IPS-15b (cell line): ENCODE data around the gene NDST1.

Experiments used
- H3K27me3 ChIP-seq: one replicate; pipeline ENCODE4 v1.6.1; 2013; ENCODE audit warnings: low read length; ENCODE audit not compliant: control insufficient read depth, insufficient read depth
- H3K36me3 ChIP-seq: one replicate; pipeline ENCODE4 v1.6.1; 2013; ENCODE audit warnings: low read length; ENCODE audit not compliant: control insufficient read depth, insufficient read depth
- H3K4me1 ChIP-seq: one replicate; pipeline ENCODE4 v1.6.1; 2013; ENCODE audit warnings: mild to moderate bottlenecking, low read length; ENCODE audit not compliant: control insufficient read depth, insufficient read depth
- H3K4me3 ChIP-seq: one replicate; pipeline ENCODE4 v1.5.1; 2013; ENCODE audit warnings: low read depth, low read length
- H3K9ac ChIP-seq: one replicate; pipeline ENCODE4 v1.6.1; 2013; ENCODE audit warnings: low read depth, mild to moderate bottlenecking, low read length
- H3K9me3 ChIP-seq: one replicate; pipeline ENCODE4 v1.6.1; 2013; ENCODE audit warnings: mild to moderate bottlenecking, low read length; ENCODE audit not compliant: control insufficient read depth, insufficient read depth

NDST1 gene

DNA sequence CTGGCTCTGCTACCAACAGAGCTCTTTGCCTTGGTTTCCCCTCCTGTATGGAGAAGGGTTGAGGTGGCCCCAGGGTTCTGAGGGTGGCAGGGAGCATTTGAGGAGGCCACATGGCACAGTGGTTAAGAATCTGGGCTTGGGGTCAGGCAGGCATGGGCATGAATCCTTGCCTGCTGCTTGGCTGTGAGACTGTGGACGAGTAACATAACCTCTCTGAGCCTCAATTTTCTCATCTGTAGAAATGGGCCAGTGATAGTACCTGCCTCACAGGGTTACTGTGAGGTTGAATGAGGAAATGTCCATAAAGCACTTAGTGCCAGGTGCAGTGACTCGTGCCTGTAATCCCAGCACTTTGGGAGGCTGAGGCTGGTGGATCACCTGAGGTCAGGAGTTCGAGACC lies 5.1 kb upstream of the NDST1 start:
- H3K4me3 ChIP-seq = no peak overlapping the region
- no peaks in the 10 kb centered on the region for H3K36me3 ChIP-seq
- peaks cover 12% of the 10 kb centered on the region for H3K4me1 ChIP-seq
- H3K9ac ChIP-seq = no peak overlapping the region
- H3K27me3 ChIP-seq = no peaks in the 10 kb centered on the region
- no peaks in the 10 kb centered on the region for H3K9me3 ChIP-seq

GRCh38 chr5:150503386-150503785 lies 4.5 kb upstream of the NDST1 start:
- Histone ChIP-seq H3K9ac (no peak overlapping the region), H3K4me3 (no peak overlapping the region), H3K4me1 (peaks cover 6% of the 10 kb centered on the region), H3K9me3 (no peaks in the 10 kb centered on the region), H3K27me3 (no peaks in the 10 kb centered on the region), H3K36me3 (no peaks in the 10 kb centered on the region)

GRCh38 chr5:150503977-150504620 lies 3.8 kb upstream of the NDST1 start:
- Histone ChIP-seq H3K9ac (no peak overlapping the region), H3K27me3 (no peaks in the 10 kb centered on the region), H3K4me3 (no peak overlapping the region), H3K9me3 (no peaks in the 10 kb centered on the region), H3K4me1 (peaks cover 2% of the 10 kb centered on the region), H3K36me3 (no peaks in the 10 kb centered on the region)

GRCh38 chr5:150505041-150505511 lies 2.9 kb upstream of the NDST1 start:
- no peaks in the 10 kb centered on the region for H3K36me3 ChIP-seq
- no peak overlapping the region for H3K9ac ChIP-seq
- H3K9me3 ChIP-seq = no peaks in the 10 kb centered on the region
- H3K27me3 ChIP-seq = no peaks in the 10 kb centered on the region
- peaks cover 3% of the 10 kb centered on the region for H3K4me1 ChIP-seq
- no peak overlapping the region for H3K4me3 ChIP-seq

GRCh38 chr5:150505816-150506215 lies 2.1 kb upstream of the NDST1 start:
- peaks cover 7% of the 10 kb centered on the region for H3K4me1 ChIP-seq
- no peaks in the 10 kb centered on the region for H3K36me3 ChIP-seq
- H3K9ac ChIP-seq = no peak overlapping the region
- no peak overlapping the region for H3K4me3 ChIP-seq
- H3K9me3 ChIP-seq = no peaks in the 10 kb centered on the region
- H3K27me3 ChIP-seq = no peaks in the 10 kb centered on the region

- Histone ChIP-seq H3K4me3 (no peak overlapping the region), H3K36me3 (no peaks in the 10 kb centered on the region), H3K27me3 (no peaks in the 10 kb centered on the region), H3K9me3 (no peaks in the 10 kb centered on the region), H3K4me1 (peaks cover 17% of the 10 kb centered on the region), H3K9ac (peak overlapping the region; percentile 49)
Measured at GRCh38 chr5:150506571-150507473, 1.1 kb upstream of the NDST1 start.

- Histone ChIP-seq H3K4me1 (peaks cover 26% of the 10 kb centered on the region), H3K4me3 (no peak overlapping the region), H3K9ac (peak overlapping the region; percentile 16), H3K9me3 (no peaks in the 10 kb centered on the region), H3K36me3 (peaks cover 4% of the 10 kb centered on the region), H3K27me3 (no peaks in the 10 kb centered on the region)
Measured at GRCh38 chr5:150508277-150508640, 328 bp downstream of the NDST1 start.

DNA sequence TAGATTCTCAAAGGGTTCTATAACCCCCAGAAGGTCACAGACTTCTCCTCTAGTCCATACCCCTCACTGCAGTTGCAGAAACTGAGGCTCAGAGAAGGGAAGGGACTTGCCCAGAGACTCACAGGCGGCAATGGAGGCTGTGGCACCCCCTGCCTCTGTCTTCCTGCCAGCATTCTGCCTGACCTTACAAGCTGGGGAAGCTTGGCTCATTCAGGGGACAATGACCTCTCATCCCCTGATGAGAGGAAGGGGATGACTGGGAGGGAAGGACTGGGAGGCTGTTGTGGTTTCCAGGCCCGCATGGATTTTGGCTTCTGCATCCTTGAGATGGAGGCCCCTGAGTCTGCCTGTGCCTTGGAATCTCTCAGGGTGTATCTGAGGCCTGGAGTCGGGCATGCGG lies 897 bp downstream of the NDST1 start:
- H3K4me3 ChIP-seq = no peak overlapping the region
- H3K36me3 ChIP-seq = peaks cover 4% of the 10 kb centered on the region
- H3K27me3 ChIP-seq = no peaks in the 10 kb centered on the region
- no peaks in the 10 kb centered on the region for H3K9me3 ChIP-seq
- no peak overlapping the region for H3K9ac ChIP-seq
- peaks cover 26% of the 10 kb centered on the region for H3K4me1 ChIP-seq

GRCh38 chr5:150509992-150510391 lies 2.1 kb downstream of the NDST1 start:
- Histone ChIP-seq H3K27me3 (no peaks in the 10 kb centered on the region), H3K4me3 (no peak overlapping the region), H3K9me3 (no peaks in the 10 kb centered on the region), H3K4me1 (peaks cover 26% of the 10 kb centered on the region), H3K36me3 (peaks cover 4% of the 10 kb centered on the region), H3K9ac (no peak overlapping the region)

- Histone ChIP-seq H3K27me3 (no peaks in the 10 kb centered on the region), H3K4me1 (peaks cover 26% of the 10 kb centered on the region), H3K4me3 (no peak overlapping the region), H3K9ac (peak overlapping the region; percentile 54), H3K9me3 (no peaks in the 10 kb centered on the region), H3K36me3 (peaks cover 4% of the 10 kb centered on the region)
Measured at GRCh38 chr5:150510460-150511263, 2.7 kb downstream of the NDST1 start.

GRCh38 chr5:150511578-150512367 lies 3.8 kb downstream of the NDST1 start:
- peak overlapping the region; percentile 20 for H3K4me3 ChIP-seq
- no peaks in the 10 kb centered on the region for H3K9me3 ChIP-seq
- peaks cover 26% of the 10 kb centered on the region for H3K4me1 ChIP-seq
- no peaks in the 10 kb centered on the region for H3K27me3 ChIP-seq
- H3K36me3 ChIP-seq = peaks cover 4% of the 10 kb centered on the region
- peak overlapping the region; percentile 57 for H3K9ac ChIP-seq
